ENCODE results near the gene CALCB.

CALCB gene

DNA sequence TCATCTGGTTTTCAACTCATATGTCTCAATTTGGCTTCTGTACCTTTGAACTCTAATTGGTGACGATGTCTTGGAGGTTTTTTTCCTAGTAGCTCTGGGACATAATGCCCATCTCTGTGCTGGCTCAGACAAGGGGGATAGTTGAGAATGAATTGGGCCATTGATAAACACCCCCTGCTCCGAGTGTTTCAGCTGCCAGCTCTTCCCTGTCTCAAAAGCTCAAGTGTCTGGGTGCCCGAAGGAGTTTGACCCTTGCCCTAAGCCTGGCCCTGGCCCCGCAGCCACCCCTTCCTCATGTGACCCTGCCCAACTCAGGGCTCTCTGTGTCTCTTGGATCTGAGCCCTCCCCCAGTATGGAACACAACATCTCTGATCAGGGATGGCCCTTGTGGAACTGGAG lies 44.4 kb downstream of the CALCB start:
- DNase-seq (ENCODE audit: low read depth in 2 of 3, low spot score in 2 of 3): no peak

DNA sequence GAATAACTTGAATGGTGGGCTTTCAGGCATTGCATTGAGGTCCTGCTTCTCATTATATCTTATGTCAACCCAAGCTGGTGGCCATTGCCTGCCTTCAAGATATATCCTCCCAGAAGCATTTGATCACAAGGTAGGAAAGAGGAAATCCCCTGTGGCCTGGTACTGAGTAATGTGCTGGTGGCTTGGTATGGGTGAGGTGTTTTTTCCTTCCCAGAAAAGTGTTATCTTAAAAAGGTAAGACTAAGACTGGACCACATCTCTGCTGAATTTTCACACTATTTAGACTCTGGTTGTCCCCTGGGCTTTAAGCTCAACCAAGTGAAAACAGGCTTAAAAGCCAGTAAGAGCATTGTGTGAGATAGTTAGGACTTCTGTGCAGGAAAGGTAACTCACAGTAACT lies 45.0 kb downstream of the CALCB start:
- DNase-seq (ENCODE audit: low read depth in 2 of 3, low spot score in 2 of 3): no peak

DNA sequence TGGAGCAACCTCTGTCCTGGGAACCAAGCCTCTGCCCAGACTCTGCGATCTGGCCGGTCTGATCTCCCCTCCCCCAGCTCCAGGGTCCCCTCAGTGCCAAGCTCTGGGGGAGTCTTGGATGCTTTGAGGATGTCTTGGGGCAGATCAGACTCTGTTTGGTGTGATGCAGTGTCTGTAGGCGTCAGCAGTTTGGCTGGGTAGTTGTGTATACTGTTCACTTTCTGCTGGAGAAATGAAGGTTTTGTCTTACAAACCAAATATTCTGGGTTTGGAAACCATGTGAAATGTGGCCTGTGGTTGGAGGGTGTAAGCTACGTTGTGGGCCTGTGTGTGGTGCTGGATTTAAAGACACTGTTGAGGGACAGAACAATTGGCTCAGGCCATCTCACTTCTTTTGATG lies 46.0 kb downstream of the CALCB start:
- DNase-seq (ENCODE audit: low read depth in 2 of 3, low spot score in 2 of 3): no peak

DNA sequence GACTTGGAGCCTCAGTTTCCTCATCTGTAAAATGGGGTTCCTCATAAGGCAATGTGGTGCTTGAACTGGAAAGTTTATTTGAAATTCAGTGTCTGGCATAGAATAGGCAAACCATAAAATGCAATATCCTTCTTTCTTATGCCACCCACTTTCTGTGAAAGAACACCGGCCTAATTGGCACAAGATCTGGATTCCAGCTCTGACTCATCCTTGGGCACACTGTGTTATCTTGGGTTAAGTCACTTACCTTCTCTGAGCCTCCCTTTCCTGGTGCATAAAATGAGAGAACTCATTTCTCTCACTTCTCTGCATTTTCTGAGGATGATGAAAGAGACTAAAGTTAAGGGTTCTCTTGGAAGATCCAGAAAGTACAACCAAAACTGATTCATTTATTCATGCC lies 46.4 kb downstream of the CALCB start:
- no peak for DNase-seq (ENCODE audit: low read depth in 2 of 3, low spot score in 2 of 3)

DNA sequence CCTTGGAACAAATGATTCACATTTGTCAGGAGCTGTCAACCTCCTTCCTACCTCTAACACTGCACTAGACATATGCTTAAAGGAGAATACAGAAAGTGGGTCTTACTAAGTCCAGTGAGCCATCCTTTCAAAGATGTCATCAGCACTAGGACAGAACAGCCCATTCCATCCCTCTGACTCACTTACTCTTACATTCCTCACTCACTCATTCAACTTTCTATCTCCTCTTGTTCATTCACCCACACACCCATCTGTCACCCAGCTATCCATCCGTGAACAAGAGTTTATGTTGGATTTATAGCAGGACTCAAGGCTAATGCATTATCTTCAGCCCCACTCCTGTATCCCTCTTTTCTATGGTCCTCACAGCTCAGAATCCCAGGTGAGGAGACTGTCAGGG lies 50.5 kb downstream of the CALCB start:
- DNase-seq (ENCODE audit: low read depth in 2 of 3, low spot score in 2 of 3): no peak

DNA sequence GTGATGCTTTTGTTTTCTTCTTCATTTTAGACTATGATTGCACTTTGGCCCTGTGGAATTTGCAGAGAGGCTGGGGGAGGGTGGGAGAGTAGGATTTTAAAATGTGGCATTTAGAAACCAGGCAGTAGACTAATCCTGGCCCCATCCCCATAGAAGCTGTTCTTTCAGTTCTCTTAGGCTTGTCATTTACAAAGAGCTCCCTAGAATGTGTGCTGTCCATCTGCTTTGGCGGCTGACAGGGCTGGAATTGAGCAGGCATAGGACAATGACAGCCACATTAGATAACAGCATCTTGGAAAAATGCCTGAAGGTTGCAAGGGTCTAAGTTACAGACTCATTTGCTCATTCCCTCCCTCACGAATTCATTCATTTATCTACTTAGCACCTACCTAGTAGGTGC lies 51.1 kb downstream of the CALCB start:
- no peak for DNase-seq (ENCODE audit: low read depth in 2 of 3, low spot score in 2 of 3)

DNA sequence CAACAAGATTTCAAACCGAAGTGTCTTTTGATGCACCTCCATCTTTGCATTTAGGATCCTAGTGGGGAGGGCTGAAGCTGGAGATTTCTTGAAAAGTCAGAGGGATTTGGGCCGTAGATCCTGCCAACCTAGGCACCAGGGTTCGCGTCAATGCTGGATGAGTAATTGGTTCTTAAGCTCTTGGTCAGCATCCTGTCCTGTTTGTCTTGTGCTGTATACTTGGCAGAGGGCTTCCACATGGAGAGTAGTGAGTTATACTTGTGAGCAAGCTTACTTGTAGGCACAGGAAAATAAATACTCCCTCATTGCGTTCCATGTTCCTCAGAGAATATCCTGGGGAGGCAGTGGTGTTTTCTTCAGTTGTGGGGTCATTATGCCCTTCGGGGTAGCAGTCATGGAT lies 53.9 kb downstream of the CALCB start:
- DNase-seq (ENCODE audit: low read depth in 2 of 3, low spot score in 2 of 3): no peak
